ENCODE measurements around the gene NXF3.
"Not testable (repeated sequence)": the region's sequence is repeated elsewhere in the genome, so short reads cannot be mapped to it uniquely, and the experiment has no call there.

The NXF3 gene

DNA sequence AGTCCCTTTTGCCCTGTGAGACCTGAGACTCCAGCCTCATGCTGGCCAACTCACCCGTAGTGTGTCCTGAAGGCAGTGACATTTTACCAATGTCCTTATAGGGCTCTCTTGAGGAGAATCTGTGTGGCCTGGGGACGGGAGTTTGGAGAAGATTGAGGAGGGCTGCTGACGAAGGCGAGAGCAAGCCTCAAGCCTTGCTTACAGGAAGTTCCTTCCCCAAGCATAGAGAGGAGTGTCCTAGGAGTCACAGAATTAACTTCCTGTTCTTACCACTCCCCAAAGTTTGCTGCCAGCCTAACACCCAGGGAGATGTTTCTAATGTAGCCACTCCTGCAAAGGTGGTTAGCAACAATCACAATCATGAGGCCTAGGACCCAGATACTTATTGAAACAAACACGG is at the start of gene NXF3:
Gene NXF3, minus strand, starts transcription at position 202 of the 400 bp plus-strand sequence. Its CDS starts 120 bp downstream, at position 82.
- no peak for DNase-seq (ENCODE audit: low read depth)

DNA sequence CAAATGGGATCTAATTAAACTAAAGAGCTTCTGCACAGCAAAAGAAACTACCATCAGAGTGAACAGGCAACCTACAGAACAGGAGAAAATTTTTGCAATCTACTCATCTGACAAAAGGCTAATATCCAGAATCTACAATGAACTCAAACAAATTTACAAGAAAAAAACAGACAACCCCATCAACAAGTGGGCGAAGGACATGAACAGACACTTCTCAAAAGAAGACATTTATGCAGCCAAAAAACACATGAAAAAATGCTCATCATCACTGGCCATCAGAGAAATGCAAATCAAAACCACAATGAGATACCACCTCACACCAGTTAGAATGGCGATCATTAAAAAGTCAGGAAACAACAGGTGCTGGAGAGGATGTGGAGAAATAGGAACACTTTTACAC is 43.6 kb upstream of the NXF3 start:
- DNase-seq (ENCODE audit: low read depth), result not testable (repeated sequence)

DNA sequence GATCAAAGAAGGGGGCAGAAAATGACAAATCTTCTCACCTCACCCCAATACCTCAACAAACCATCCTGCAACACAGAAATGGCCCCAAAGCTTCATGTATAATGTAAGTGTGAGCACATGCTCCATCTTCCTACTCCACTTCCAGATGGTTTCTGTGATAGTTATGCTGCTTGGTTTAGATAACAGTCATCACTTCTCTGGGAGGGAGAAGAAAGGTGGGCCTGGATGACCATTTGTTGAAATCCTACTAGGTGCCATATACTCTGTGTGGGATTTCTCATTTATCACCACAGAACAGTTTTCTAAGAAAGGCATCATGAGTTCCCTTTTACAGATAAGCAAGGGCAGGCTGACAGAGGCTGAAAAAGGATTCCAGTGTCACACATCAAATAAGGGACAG is 31.3 kb upstream of the NXF3 start:
- no peak for DNase-seq (ENCODE audit: low read depth)

- DNase-seq (ENCODE audit: low read depth), result no peak
Observed at GRCh38 chrX:103120748-103121147, 27.8 kb upstream of the NXF3 start.

DNA sequence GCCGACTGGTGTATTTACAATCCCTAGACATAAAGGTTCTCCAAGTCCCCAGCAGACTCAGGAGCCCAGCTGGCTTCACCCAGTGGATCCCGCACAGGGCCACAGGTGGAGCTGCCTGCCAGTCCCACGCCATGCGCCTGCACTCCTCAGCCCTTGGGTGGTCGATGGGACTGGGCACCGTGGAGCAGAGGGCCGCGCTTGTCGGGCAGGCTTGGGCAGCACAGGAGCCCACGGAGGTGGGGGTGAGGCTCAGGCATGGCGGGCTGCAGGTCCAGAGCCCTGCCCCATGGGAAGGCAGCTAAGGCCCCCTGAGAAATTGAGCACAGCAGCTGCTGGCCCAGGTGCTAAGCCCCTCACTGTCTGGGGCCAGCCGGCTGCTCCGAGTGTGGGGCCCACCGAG is 24.0 kb upstream of the NXF3 start:
- DNase-seq (ENCODE audit: low read depth), result not testable (repeated sequence)

DNA sequence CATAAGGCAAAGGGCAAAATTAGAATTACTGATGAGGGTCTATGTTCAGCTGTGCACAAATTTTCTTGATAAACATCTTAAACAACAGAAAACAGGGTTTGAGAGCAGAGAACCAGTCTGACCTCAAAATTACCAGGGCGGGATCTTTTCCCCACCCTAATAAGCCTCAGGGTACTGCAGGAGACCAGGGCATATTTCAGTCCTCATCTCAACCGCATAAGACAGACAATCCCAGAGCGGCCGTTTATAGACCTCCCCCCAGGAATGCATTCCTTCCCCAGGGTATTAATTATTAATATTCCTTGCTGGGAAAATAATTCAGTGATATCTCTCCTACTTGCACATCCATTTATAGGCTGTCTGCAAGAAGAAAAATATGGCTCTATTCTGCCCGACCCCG is 16.6 kb upstream of the NXF3 start:
- not testable (repeated sequence) for DNase-seq (ENCODE audit: low read depth)

GRCh38 chrX:103107836-103108235 is 14.9 kb upstream of the NXF3 start:
- no peak for DNase-seq (ENCODE audit: low read depth)

- DNase-seq (ENCODE audit: low read depth), result not testable (repeated sequence)
Observed at GRCh38 chrX:103107227-103107737, 14.3 kb upstream of the NXF3 start.

DNA sequence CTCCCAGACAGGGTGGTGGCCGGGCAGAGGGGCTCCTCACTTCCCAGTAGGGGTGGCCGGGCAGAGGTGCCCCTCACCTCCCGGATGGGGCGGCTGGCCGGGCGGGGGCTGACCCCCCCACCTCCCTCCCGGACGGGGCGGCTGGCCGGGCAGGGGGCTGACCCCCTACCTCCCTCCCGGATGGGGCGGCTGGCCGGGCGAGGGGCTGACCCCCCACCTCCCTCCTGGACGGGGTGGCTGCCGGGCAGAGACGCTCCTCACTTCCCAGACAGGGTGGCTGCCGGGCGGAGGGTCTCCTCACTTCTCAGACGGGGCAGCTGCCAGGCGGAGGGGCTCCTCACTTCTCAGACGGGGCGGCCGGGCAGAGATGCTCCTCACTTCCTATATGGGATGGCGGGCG is 11.4 kb upstream of the NXF3 start:
- not testable (repeated sequence) for DNase-seq (ENCODE audit: low read depth)

DNA sequence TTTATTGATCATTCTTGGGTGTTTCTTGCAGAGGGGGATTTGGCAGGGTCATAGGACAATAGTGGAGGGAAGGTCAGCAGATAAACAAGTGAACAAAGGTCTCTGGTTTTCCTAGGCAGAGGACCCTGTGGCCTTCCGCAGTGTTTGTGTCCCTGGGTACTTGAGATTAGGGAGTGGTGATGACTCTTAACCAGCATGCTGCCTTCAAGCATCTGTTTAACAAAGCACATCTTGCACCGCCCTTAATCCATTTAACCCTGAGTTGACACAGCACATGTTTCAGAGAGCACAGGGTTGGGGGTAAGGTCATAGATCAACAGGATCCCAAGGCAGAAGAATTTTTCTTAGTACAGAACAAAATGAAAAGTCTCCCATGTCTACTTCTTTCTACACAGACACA is 10.9 kb upstream of the NXF3 start:
- DNase-seq (ENCODE audit: low read depth), result not testable (repeated sequence)

DNA sequence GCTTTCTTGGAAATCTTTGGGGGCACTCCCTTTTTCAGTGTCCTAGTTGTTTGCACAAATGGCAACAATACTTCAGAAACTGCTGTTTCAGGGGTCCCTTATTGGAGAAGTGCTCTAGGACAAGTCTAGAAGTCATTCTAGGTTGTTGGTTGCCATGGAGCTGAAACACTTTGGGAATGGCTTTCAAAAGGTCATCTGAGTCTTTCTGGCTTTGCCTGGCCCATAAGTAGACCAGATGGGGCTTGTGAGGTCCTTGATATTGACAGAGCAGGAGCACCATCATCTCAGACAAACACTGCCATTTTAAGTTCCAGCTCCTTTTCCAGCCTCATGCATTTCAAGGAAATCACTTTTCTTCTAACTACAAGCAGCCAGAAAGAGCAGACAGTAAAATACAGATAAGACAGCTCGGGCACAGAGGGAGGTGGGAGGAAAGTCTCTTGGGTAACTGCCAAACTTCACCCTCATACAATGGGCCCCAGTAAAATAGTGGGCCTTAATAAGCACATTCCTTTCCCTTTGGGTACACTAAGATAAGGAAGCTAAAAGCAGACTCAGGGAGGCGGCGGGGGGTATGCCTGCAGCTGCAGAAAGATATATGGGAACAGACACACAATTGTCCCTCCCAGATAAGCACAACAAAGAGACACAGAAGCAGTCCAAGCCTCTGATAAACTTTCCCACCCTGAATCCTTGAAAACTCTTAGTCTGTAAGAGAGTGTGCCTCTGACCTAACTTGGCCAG is 8.5 kb upstream of the NXF3 start:
- no peak for DNase-seq (ENCODE audit: low read depth)

DNA sequence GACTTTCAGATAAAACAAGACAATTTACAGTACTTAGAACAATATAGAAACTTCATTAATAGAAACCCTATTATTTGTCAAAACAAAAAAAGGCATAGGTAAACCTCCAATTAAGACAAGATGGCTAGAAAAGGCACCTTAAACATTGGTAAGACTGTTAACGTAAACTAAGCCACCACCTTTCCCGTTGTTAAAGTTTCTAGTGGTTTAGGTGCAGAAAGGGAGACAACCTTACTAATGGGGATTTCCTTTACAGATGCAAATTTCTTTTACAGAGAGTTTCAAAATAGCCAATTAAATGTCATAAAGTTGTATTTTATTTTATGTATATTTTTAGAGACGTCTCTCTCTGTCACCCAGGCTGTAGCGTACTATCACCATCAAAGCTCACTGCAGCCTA is 7.5 kb upstream of the NXF3 start:
- no peak for DNase-seq (ENCODE audit: low read depth)

DNA sequence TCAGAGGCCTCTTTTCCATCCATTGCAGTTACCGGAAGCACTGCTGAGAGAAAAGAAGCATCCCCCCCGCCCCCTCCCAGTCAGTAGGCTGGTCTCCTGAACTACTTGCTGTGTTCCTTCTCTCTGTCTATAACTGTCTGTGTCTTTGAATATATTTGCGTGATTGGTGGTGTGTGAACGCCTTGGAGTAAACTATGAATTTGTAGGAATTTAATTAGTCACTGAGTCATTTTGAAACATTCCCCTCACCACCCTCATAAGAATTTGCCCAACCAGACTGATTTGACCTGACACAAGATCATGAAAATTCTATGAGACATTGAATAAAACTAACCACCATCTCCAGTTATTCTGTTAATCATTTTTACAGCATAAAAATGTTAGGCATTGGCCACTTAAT is 6.7 kb upstream of the NXF3 start:
- DNase-seq (ENCODE audit: low read depth), result no peak

DNA sequence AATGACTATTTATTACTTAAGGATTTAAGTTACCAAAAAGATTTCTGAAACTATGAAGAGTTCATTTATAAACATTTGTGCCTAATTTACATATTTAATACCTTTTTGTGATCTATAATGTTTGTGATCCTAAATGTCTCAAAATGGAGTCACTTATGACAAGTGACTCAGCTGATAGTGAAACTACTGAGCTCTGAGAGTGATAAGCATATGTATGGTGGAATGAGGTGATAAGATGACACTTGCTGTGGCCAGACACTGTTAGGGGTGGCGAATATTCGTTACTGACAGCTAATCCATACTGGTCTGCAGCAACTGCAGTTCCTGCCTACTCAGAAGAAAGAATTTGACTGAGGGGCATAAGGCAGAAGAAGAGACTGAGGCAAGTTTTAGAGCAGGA is 5.5 kb upstream of the NXF3 start:
- no peak for DNase-seq (ENCODE audit: low read depth)

- no peak for DNase-seq (ENCODE audit: low read depth)
Observed at GRCh38 chrX:103081051-103081450, 11.9 kb downstream of the NXF3 start.

DNA sequence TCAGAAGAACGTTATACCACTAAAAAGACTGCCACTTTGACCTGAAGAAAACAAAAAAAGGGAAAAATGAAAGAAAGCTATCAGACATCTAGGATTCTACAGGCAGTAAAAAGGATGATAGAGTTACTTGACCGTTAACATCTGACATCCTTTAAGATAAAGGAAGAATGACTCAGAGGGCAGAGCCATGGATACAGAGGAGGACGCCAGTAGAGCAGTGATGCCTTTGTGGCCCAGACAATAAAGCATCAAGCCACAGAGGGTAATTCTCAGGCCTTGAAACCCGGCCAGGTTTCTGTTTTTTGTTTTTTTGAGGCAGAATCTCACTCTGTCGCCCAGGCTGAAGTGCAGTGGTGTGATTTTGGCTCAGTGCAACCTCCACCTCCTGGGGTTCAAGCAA is 19.5 kb downstream of the NXF3 start:
- DNase-seq (ENCODE audit: low read depth), result no peak

- DNase-seq (ENCODE audit: low read depth), result no peak
Observed at GRCh38 chrX:103066606-103067005, 26.3 kb downstream of the NXF3 start.

GRCh38 chrX:103063918-103064434 is 29.0 kb downstream of the NXF3 start, which contains the start of gene BEX1:
Gene BEX1, minus strand, starts transcription at chrX:103064171. Its CDS starts 897 bp downstream, at chrX:103063274.
- DNase-seq (ENCODE audit: low read depth), result no peak

GRCh38 chrX:103063191-103063845 is 29.6 kb downstream of the NXF3 start:
- no peak for DNase-seq (ENCODE audit: low read depth)

- no peak for DNase-seq (ENCODE audit: low read depth)
Observed at GRCh38 chrX:103061486-103061885, 31.5 kb downstream of the NXF3 start.

- no peak for DNase-seq (ENCODE audit: low read depth)
Observed at GRCh38 chrX:103056902-103057301, 36.0 kb downstream of the NXF3 start.

GRCh38 chrX:103052625-103053024 is 40.3 kb downstream of the NXF3 start:
- DNase-seq (ENCODE audit: low read depth), result no peak

GRCh38 chrX:103051260-103051789 is 41.6 kb downstream of the NXF3 start:
- DNase-seq (ENCODE audit: low read depth), result no peak

Measured in activated gamma-delta T cell treated with anti-CD3 and anti-CD28 coated beads, Interleukin-2, amount 50 U/mL, for 16 hours (primary cell).